A549 treated with CpdA at 1 μM for 4 hours (cell line): ENCODE results near the gene SERPINB2. TPM values are rescaled to one million over a fixed set of nuclear protein-coding genes. Genes with fewer than 3 reads are reported as not detected.

Source experiments
- total RNA-seq: library from RNA; stranded (reverse); fragments of 200-300 nt; extraction: Qiagen RNA extraction; gene quantifications from 5 replicates; pipeline ENCODE4 v1.2.3, GENCODE V29; 2022; ENCODE audit warnings: low read depth

Gene SERPINB2
- 0.06 to 0.08 TPM (median 0.07 TPM) in 3 of 5 replicates, not detected in the others for total RNA-seq

DNA sequence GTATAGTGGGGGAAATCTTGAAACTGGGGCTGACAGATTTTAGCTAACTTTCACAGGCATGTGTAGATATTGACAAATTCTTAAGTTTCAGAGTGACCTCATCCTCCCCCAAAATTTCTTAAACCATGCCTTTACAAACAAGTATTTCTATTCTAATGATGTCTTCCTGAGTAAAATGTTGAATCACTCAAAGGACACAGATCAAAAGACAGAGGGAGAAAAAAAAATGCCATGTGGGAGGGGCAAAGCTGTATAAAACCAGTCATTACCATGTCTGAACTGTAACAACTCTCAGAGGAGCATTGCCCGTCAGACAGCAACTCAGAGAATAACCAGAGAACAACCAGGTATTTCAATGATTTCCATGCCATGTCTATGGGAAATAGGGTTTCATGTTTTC, at the start of gene SERPINB2:
Gene SERPINB2 (plus strand): TSS at position 282 of the 400 bp plus-strand sequence. CDS start 3,740 bp downstream, outside the sequence.

DNA sequence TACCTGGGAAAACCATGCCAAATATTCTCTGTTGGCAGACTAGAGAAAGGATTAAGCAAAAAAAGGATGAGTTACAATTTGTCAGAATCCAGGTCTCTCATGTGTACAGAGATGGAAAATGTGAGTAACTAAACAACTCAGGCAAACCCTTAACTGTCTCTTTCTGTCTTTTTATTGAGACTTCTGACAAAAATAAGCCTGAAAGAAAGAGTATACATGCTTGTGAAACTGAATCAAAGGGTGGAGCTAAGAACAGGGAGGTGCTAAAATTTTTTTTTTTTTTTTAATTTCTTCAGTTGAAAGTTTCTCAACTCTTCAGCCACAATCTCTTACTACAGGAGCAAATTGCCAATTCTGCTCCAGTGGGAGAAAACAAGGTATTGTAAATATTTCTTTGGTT, 20.2 kb downstream of the SERPINB2 start, which contains the start of gene SERPINB10:
Gene SERPINB10 (plus strand): TSS at position 295 of the 400 bp plus-strand sequence. CDS start 7,553 bp downstream, outside the sequence.

DNA sequence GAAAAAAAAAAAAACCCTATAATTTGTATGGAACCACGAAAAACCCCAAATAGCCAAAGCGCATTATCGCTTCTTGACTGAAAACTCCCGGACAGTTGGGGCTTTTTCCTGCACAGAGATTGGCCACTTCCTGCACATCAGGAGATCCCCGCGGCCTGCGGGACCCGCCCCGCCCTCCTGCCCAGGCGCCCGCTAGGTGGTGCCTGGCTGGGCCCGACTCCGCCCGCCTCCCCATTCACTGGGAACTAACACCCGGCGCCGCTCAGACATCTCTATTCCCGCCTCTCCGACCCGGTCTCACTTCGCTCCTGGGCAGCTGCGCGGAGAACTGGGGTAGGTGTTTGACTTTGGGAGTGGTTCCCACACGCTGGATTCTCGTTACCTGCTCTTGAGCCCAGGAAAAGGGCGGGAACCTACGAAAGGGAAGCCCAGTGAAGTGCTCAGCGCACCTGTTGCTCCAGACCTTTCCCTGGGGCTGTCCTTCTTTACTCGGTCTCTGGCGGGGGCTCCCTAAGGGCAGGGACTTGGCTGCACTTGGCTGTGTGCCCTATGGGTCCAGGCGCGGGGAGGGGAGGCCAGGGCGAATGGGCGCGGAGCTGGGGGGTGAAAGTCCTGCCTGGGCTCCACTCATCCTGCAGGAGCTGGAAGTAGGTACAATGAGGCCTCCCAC, 61.7 kb downstream of the SERPINB2 start, which contains the start of gene HMSD:
Gene HMSD (plus strand): TSS at position 234 of the 670 bp plus-strand sequence. CDS start 4,155 bp downstream, outside the sequence.

Other genes starting within 250 kb of the SERPINB2 start
- gene SERPINB4, start 243.4 kb upstream of the SERPINB2 start, total RNA-seq: 0.16 to 0.26 TPM (median 0.20 TPM) in 5 replicates
- gene SERPINB3, start 225.8 kb upstream of the SERPINB2 start, total RNA-seq: 0.09 to 0.26 TPM (median 0.17 TPM) in 4 of 5 replicates, not detected in the other
- gene SERPINB11, start 184.7 kb upstream of the SERPINB2 start, total RNA-seq: 0.11 TPM in 1 of 5 replicates, not detected in the others
- 1.7 to 3.3 TPM (median 2.8 TPM) in 5 replicates for gene SERPINB7, start 112.3 kb upstream of the SERPINB2 start, total RNA-seq
- gene SERPINB10, start 20.3 kb downstream of the SERPINB2 start, total RNA-seq: not detected in 5 replicates
- gene HMSD, start 61.6 kb downstream of the SERPINB2 start, total RNA-seq: 0.34 to 0.59 TPM (median 0.54 TPM) in 3 of 5 replicates, not detected in the others
- 9.3 to 12.5 TPM (median 10.9 TPM) in 5 replicates for gene SERPINB8, start 82.4 kb downstream of the SERPINB2 start, total RNA-seq